Thyroid gland (tissue), 4 donors: Measurements from ENCODE around the gene ABRACL.

Experiments used
- POLR2A ChIP-seq, 2 donors: fragments of 450-650 bp; IDR thresholded peaks; one replicate each; pipeline ENCODE4 v1.6.1; 2017; ENCODE audit warnings: antibody characterized with exemption in 2 of 2, mild to moderate bottlenecking in 2 of 2, moderate library complexity in 1 of 2
- TF ChIP-seq, protein P1 (sequence below), 6 experiments: fragments of 200-600 bp in 3 of 6; fragments of 450-650 bp in 3 of 6; sonication (generic) in 3 of 6; IDR thresholded peaks; one replicate each; pipeline ENCODE4 v1.5.1; 2016 to 2019; ENCODE audit warnings: antibody characterized with exemption in 6 of 6, mild to moderate bottlenecking in 2 of 6, inconsistent platforms in 1 of 6, moderate library complexity in 1 of 6

DNA sequence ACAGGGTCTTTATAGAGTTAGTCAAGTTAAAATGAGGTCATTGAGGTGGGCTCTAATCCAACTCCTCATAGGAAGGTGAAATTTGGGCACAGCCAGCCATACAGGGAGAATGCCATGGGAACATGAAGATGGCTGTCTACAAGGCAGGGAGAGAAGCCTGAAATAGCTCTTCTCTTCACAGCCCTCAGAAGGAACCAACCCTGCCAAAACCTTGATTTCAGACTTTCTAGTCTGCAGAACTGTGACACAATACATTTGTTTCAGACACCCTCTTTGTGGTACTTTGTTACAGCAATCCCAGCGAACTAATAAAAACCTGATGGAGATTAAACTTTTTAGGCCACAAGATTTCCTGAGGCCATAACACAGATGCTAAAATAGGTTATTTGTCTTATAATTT lies 63.3 kb downstream of the ABRACL start:
- no peak for TF ChIP-seq POLR2A (IDR thresholded peaks at IDR 0.05)
- TF ChIP-seq, protein P1, sequence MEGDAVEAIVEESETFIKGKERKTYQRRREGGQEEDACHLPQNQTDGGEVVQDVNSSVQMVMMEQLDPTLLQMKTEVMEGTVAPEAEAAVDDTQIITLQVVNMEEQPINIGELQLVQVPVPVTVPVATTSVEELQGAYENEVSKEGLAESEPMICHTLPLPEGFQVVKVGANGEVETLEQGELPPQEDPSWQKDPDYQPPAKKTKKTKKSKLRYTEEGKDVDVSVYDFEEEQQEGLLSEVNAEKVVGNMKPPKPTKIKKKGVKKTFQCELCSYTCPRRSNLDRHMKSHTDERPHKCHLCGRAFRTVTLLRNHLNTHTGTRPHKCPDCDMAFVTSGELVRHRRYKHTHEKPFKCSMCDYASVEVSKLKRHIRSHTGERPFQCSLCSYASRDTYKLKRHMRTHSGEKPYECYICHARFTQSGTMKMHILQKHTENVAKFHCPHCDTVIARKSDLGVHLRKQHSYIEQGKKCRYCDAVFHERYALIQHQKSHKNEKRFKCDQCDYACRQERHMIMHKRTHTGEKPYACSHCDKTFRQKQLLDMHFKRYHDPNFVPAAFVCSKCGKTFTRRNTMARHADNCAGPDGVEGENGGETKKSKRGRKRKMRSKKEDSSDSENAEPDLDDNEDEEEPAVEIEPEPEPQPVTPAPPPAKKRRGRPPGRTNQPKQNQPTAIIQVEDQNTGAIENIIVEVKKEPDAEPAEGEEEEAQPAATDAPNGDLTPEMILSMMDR (IDR thresholded peaks at IDR 0.05): no peak
